Hematopoietic multipotent progenitor cell treated with erythropoietin and hydrocortisone succinate and interleukin-3 and kit ligand, for 17 days (in vitro differentiated cells): ENCODE measurements around the gene STOML1.
A peak's percentile ranks its signal among the peaks of the same experiment; 100 is the strongest.
"Not testable (repeated sequence)": the region's sequence is repeated elsewhere in the genome, so short reads cannot be mapped to it uniquely, and the experiment has no call there.

Experiments
- DNase-seq: peaks from one replicate; pipeline ENCODE4 v3.0.0-alpha.2; 2015; ENCODE audit warnings: low spot score

STOML1 gene

GRCh38 chr15:73986776-73987056 is 5.4 kb downstream of the STOML1 start:
- no peak for DNase-seq

- DNase-seq: no peak
These were observed 5.9 kb downstream of the STOML1 start for GRCh38 chr15:73986055-73986775.

- no peak for DNase-seq
These were observed 6.8 kb downstream of the STOML1 start for GRCh38 chr15:73985101-73985873.

- DNase-seq: no peak
These were observed 7.7 kb downstream of the STOML1 start for GRCh38 chr15:73984208-73984979.

- DNase-seq: no peak
These were observed 8.3 kb downstream of the STOML1 start for GRCh38 chr15:73983773-73984172.

- DNase-seq: no peak
These were observed 8.8 kb downstream of the STOML1 start for GRCh38 chr15:73983211-73983727.

- no peak for DNase-seq
These were observed 9.7 kb downstream of the STOML1 start for GRCh38 chr15:73982222-73982962.

GRCh38 chr15:73981761-73982221 is 10.3 kb downstream of the STOML1 start:
- no peak for DNase-seq

- DNase-seq: no peak
These were observed 12.5 kb downstream of the STOML1 start for GRCh38 chr15:73979636-73980035.

- DNase-seq: no peak
These were observed 13.2 kb downstream of the STOML1 start for GRCh38 chr15:73978896-73979295.

- DNase-seq: not testable (repeated sequence)
These were observed 16.5 kb downstream of the STOML1 start for GRCh38 chr15:73975440-73976125.

- DNase-seq: not testable (repeated sequence)
These were observed 18.4 kb downstream of the STOML1 start for GRCh38 chr15:73973683-73974200.

- DNase-seq: peak; percentile 80
These were observed 19.0 kb downstream of the STOML1 start for GRCh38 chr15:73972984-73973682.

- DNase-seq: no peak
These were observed 22.8 kb downstream of the STOML1 start for GRCh38 chr15:73969151-73969759.

- DNase-seq: no peak
These were observed 23.6 kb downstream of the STOML1 start for GRCh38 chr15:73968461-73968860.

GRCh38 chr15:73965758-73966113 is 26.4 kb downstream of the STOML1 start:
- DNase-seq: no peak

GRCh38 chr15:73965094-73965757 is 26.9 kb downstream of the STOML1 start:
- DNase-seq: no peak

- peak; percentile 75 for DNase-seq
These were observed 27.4 kb downstream of the STOML1 start for GRCh38 chr15:73964736-73965093.

GRCh38 chr15:73962433-73962832 is 29.7 kb downstream of the STOML1 start:
- DNase-seq: no peak
